ENCODE results near the gene HSBP1L1.

Gene HSBP1L1

GRCh38 chr18:79972720-79973119, 8.3 kb downstream of the HSBP1L1 start:
- Histone ChIP-seq H2AK5ac (ENCODE audit: low read length) (no peak overlapping the region), H2BK5ac (ENCODE audit: low read length) (no peak overlapping the region), H3K4me3 (ENCODE audit: low read length) (no peak overlapping the region), H3K4me1 (ENCODE audit: control insufficient read depth, low read depth, low read length) (no peaks in the 10 kb centered on the region), H2BK15ac (replicated peaks; ENCODE audit: low read depth) (no peak overlapping the region), H3K36me3 (ENCODE audit: control insufficient read depth, insufficient read depth, low read length) (peaks cover 2% of the 10 kb centered on the region), H3K4ac (ENCODE audit: low read depth, low read length) (no peak overlapping the region), H3K27me3 (ENCODE audit: insufficient read depth, low read length, poor library complexity) (no peaks in the 10 kb centered on the region), H3K56ac (ENCODE audit: low read length) (no peak overlapping the region), H3K23ac (ENCODE audit: low read length) (no peak overlapping the region), H4K5ac (ENCODE audit: low read length) (no peak overlapping the region), H2BK120ac (ENCODE audit: low read depth, low read length) (no peak overlapping the region), H3K18ac (ENCODE audit: low read length) (no peak overlapping the region), H3K9ac (ENCODE audit: low read length) (no peak overlapping the region), H3K79me2 (ENCODE audit: control insufficient read depth, insufficient read depth, low read length) (peaks cover 20% of the 10 kb centered on the region), H4K8ac (ENCODE audit: low read depth, low read length) (no peak overlapping the region), H3K79me1 (ENCODE audit: low read length) (peaks cover 14% of the 10 kb centered on the region), H3K27ac (ENCODE audit: low read depth, low read length) (no peak overlapping the region), H3K4me2 (ENCODE audit: low read length) (no peak overlapping the region)
- no CpG with 5 or more reads among the region's 3 CpGs for WGBS (ENCODE audit: extremely low coverage, insufficient coverage, low lambda C conversion rate)
- no peak for DNase-seq

- H3K4me3 ChIP-seq (ENCODE audit: low read length): no peak overlapping the region
- no peak overlapping the region for H3K9ac ChIP-seq (ENCODE audit: low read length)
- no peak overlapping the region for H4K5ac ChIP-seq (ENCODE audit: low read length)
- H2AK5ac ChIP-seq (ENCODE audit: low read length): no peak overlapping the region
- no peak overlapping the region for H3K4me2 ChIP-seq (ENCODE audit: low read length)
- H3K23ac ChIP-seq (ENCODE audit: low read length): no peak overlapping the region
- H3K36me3 ChIP-seq (ENCODE audit: control insufficient read depth, insufficient read depth, low read length): peaks cover 2% of the 10 kb centered on the region
- no peak overlapping the region for H3K18ac ChIP-seq (ENCODE audit: low read length)
- no peak overlapping the region for H3K4ac ChIP-seq (ENCODE audit: low read depth, low read length)
- DNase-seq: no peak
- H3K4me1 ChIP-seq (ENCODE audit: control insufficient read depth, low read depth, low read length): no peaks in the 10 kb centered on the region
- H3K79me1 ChIP-seq (ENCODE audit: low read length): peaks cover 16% of the 10 kb centered on the region
- H2BK120ac ChIP-seq (ENCODE audit: low read depth, low read length): no peak overlapping the region
- WGBS (ENCODE audit: extremely low coverage, insufficient coverage, low lambda C conversion rate): no CpG with 5 or more reads among the region's 16 CpGs
- H3K27me3 ChIP-seq (ENCODE audit: insufficient read depth, low read length, poor library complexity): no peaks in the 10 kb centered on the region
- H2BK15ac ChIP-seq (replicated peaks; ENCODE audit: low read depth): no peak overlapping the region
- H2BK5ac ChIP-seq (ENCODE audit: low read length): no peak overlapping the region
- H3K27ac ChIP-seq (ENCODE audit: low read depth, low read length): no peak overlapping the region
- H3K79me2 ChIP-seq (ENCODE audit: control insufficient read depth, insufficient read depth, low read length): peaks cover 26% of the 10 kb centered on the region
- H4K8ac ChIP-seq (ENCODE audit: low read depth, low read length): no peak overlapping the region
- H3K56ac ChIP-seq (ENCODE audit: low read length): no peak overlapping the region
These were observed 9.1 kb downstream of the HSBP1L1 start for GRCh38 chr18:79973517-79973916.

GRCh38 chr18:79974025-79974654, 9.7 kb downstream of the HSBP1L1 start:
- H3K4me1 ChIP-seq (ENCODE audit: control insufficient read depth, low read depth, low read length): no peaks in the 10 kb centered on the region
- no peak overlapping the region for H4K8ac ChIP-seq (ENCODE audit: low read depth, low read length)
- H2BK120ac ChIP-seq (ENCODE audit: low read depth, low read length): no peak overlapping the region
- H2BK15ac ChIP-seq (replicated peaks; ENCODE audit: low read depth): no peak overlapping the region
- H3K79me2 ChIP-seq (ENCODE audit: control insufficient read depth, insufficient read depth, low read length): peaks cover 30% of the 10 kb centered on the region
- H3K9ac ChIP-seq (ENCODE audit: low read length): no peak overlapping the region
- peaks cover 16% of the 10 kb centered on the region for H3K79me1 ChIP-seq (ENCODE audit: low read length)
- no peak overlapping the region for H3K4me2 ChIP-seq (ENCODE audit: low read length)
- DNase-seq: no peak
- H3K18ac ChIP-seq (ENCODE audit: low read length): no peak overlapping the region
- no peaks in the 10 kb centered on the region for H3K27me3 ChIP-seq (ENCODE audit: insufficient read depth, low read length, poor library complexity)
- no peak overlapping the region for H3K4me3 ChIP-seq (ENCODE audit: low read length)
- H3K23ac ChIP-seq (ENCODE audit: low read length): no peak overlapping the region
- H2AK5ac ChIP-seq (ENCODE audit: low read length): no peak overlapping the region
- no peak overlapping the region for H3K4ac ChIP-seq (ENCODE audit: low read depth, low read length)
- no peak overlapping the region for H2BK5ac ChIP-seq (ENCODE audit: low read length)
- no peak overlapping the region for H4K5ac ChIP-seq (ENCODE audit: low read length)
- no CpG with 5 or more reads among the region's 4 CpGs for WGBS (ENCODE audit: extremely low coverage, insufficient coverage, low lambda C conversion rate)
- no peak overlapping the region for H3K56ac ChIP-seq (ENCODE audit: low read length)
- H3K27ac ChIP-seq (ENCODE audit: low read depth, low read length): no peak overlapping the region
- peaks cover 2% of the 10 kb centered on the region for H3K36me3 ChIP-seq (ENCODE audit: control insufficient read depth, insufficient read depth, low read length)

GRCh38 chr18:79975043-79975442, 10.6 kb downstream of the HSBP1L1 start:
- H3K4me2 ChIP-seq (ENCODE audit: low read length): no peak overlapping the region
- no peak overlapping the region for H3K56ac ChIP-seq (ENCODE audit: low read length)
- H2BK5ac ChIP-seq (ENCODE audit: low read length): no peak overlapping the region
- no peaks in the 10 kb centered on the region for H3K27me3 ChIP-seq (ENCODE audit: insufficient read depth, low read length, poor library complexity)
- peaks cover 2% of the 10 kb centered on the region for H3K36me3 ChIP-seq (ENCODE audit: control insufficient read depth, insufficient read depth, low read length)
- H3K79me2 ChIP-seq (ENCODE audit: control insufficient read depth, insufficient read depth, low read length): peaks cover 37% of the 10 kb centered on the region
- no peak overlapping the region for H3K9ac ChIP-seq (ENCODE audit: low read length)
- no peak overlapping the region for H3K4ac ChIP-seq (ENCODE audit: low read depth, low read length)
- H2BK15ac ChIP-seq (replicated peaks; ENCODE audit: low read depth): no peak overlapping the region
- H4K5ac ChIP-seq (ENCODE audit: low read length): no peak overlapping the region
- no peak overlapping the region for H2AK5ac ChIP-seq (ENCODE audit: low read length)
- H3K18ac ChIP-seq (ENCODE audit: low read length): no peak overlapping the region
- H2BK120ac ChIP-seq (ENCODE audit: low read depth, low read length): no peak overlapping the region
- peaks cover 20% of the 10 kb centered on the region for H3K79me1 ChIP-seq (ENCODE audit: low read length)
- no CpG with 5 or more reads among the region's 4 CpGs for WGBS (ENCODE audit: extremely low coverage, insufficient coverage, low lambda C conversion rate)
- no peak overlapping the region for H3K4me3 ChIP-seq (ENCODE audit: low read length)
- no peak overlapping the region for H3K27ac ChIP-seq (ENCODE audit: low read depth, low read length)
- DNase-seq: no peak
- no peak overlapping the region for H4K8ac ChIP-seq (ENCODE audit: low read depth, low read length)
- H3K4me1 ChIP-seq (ENCODE audit: control insufficient read depth, low read depth, low read length): no peaks in the 10 kb centered on the region
- H3K23ac ChIP-seq (ENCODE audit: low read length): no peak overlapping the region

GRCh38 chr18:79975985-79976680, 11.7 kb downstream of the HSBP1L1 start:
- H3K56ac ChIP-seq (ENCODE audit: low read length): no peak overlapping the region
- no peak for DNase-seq
- H3K36me3 ChIP-seq (ENCODE audit: control insufficient read depth, insufficient read depth, low read length): peaks cover 2% of the 10 kb centered on the region
- no peak overlapping the region for H2AK5ac ChIP-seq (ENCODE audit: low read length)
- H3K27me3 ChIP-seq (ENCODE audit: insufficient read depth, low read length, poor library complexity): no peaks in the 10 kb centered on the region
- no CpG with 5 or more reads among the region's 14 CpGs for WGBS (ENCODE audit: extremely low coverage, insufficient coverage, low lambda C conversion rate)
- no peak overlapping the region for H3K23ac ChIP-seq (ENCODE audit: low read length)
- no peak overlapping the region for H3K4me3 ChIP-seq (ENCODE audit: low read length)
- no peak overlapping the region for H2BK120ac ChIP-seq (ENCODE audit: low read depth, low read length)
- no peak overlapping the region for H2BK15ac ChIP-seq (replicated peaks; ENCODE audit: low read depth)
- H4K5ac ChIP-seq (ENCODE audit: low read length): no peak overlapping the region
- H3K79me2 ChIP-seq (ENCODE audit: control insufficient read depth, insufficient read depth, low read length): peaks cover 46% of the 10 kb centered on the region
- no peak overlapping the region for H3K4ac ChIP-seq (ENCODE audit: low read depth, low read length)
- H3K18ac ChIP-seq (ENCODE audit: low read length): no peak overlapping the region
- no peak overlapping the region for H2BK5ac ChIP-seq (ENCODE audit: low read length)
- H3K4me2 ChIP-seq (ENCODE audit: low read length): no peak overlapping the region
- no peak overlapping the region for H4K8ac ChIP-seq (ENCODE audit: low read depth, low read length)
- H3K9ac ChIP-seq (ENCODE audit: low read length): no peak overlapping the region
- no peak overlapping the region for H3K27ac ChIP-seq (ENCODE audit: low read depth, low read length)
- no peaks in the 10 kb centered on the region for H3K4me1 ChIP-seq (ENCODE audit: control insufficient read depth, low read depth, low read length)
- peaks cover 20% of the 10 kb centered on the region for H3K79me1 ChIP-seq (ENCODE audit: low read length)
